CD14-positive monocyte (primary cell): ENCODE data around the gene THSD7B. TPM values are rescaled to one million over a fixed set of nuclear protein-coding genes. Genes with fewer than 3 reads are reported as not detected.

Experiments
- DNase-seq, 3 donors: peaks; one replicate each; pipeline ENCODE4 v3.0.0-alpha.2; 2011 to 2022
- H2AFZ ChIP-seq: 2 replicates; pipeline ENCODE4 v1.6.0; 2012; ENCODE audit warnings: mild to moderate bottlenecking, low read depth, low read length, inconsistent platforms; ENCODE audit not compliant: insufficient read depth, poor library complexity, severe bottlenecking
- H3K27ac ChIP-seq, 2 donors: 1 replicate in 1 of 2; 2 replicates in 1 of 2; pipeline ENCODE4 v1.5.1; 2012 to 2013; ENCODE audit warnings: low read length in 2 of 2, control low read depth in 1 of 2, inconsistent platforms in 1 of 2, low read depth in 1 of 2, mild to moderate bottlenecking in 1 of 2
- H3K27me3 ChIP-seq, 2 donors: one replicate each; pipeline versions ENCODE4 v1.6.0 to v1.6.1; 2011 to 2013; ENCODE audit warnings: low read length in 2 of 2; ENCODE audit not compliant: control insufficient read depth in 2 of 2, insufficient read depth in 2 of 2
- H3K36me3 ChIP-seq, 2 donors: replicated peaks in 1 of 2; 1 replicate in 1 of 2; 2 replicates in 1 of 2; pipeline versions ENCODE4 v1.5.1 to v1.6.1; 2012 to 2013; ENCODE audit warnings: low read length in 2 of 2, control low read depth in 1 of 2, inconsistent platforms in 1 of 2, mild to moderate bottlenecking in 1 of 2; ENCODE audit not compliant: insufficient read depth in 2 of 2, control insufficient read depth in 1 of 2
- H3K4me1 ChIP-seq, 2 donors: 1 replicate in 1 of 2; 2 replicates in 1 of 2; pipeline versions ENCODE4 v1.5.1 to v1.6.1; 2012 to 2013; ENCODE audit warnings: low read length in 2 of 2, control low read depth in 1 of 2, inconsistent platforms in 1 of 2, mild to moderate bottlenecking in 1 of 2, moderate library complexity in 1 of 2; ENCODE audit not compliant: insufficient read depth in 2 of 2, control insufficient read depth in 1 of 2
- H3K4me2 ChIP-seq: replicated peaks from 2 replicates; pipeline ENCODE3; 2012; ENCODE audit warnings: low read length, moderate library complexity, mild to moderate bottlenecking; ENCODE audit not compliant: poor library complexity, severe bottlenecking; ENCODE audit errors: extremely low read depth
- H3K4me3 ChIP-seq, 3 experiments: fragments of 200-600 bp in 1 of 3; sonication (generic) in 1 of 3; replicated peaks in 1 of 3; 1 replicate in 2 of 3; 2 replicates in 1 of 3; pipeline ENCODE4 v1.5.1; 2011 to 2013; ENCODE audit warnings: low read length in 3 of 3, mild to moderate bottlenecking in 3 of 3, control low read depth in 2 of 3, low read depth in 2 of 3, inconsistent platforms in 1 of 3, moderate library complexity in 1 of 3
- H3K79me2 ChIP-seq: 2 replicates; pipeline ENCODE4 v1.6.0; 2012; ENCODE audit warnings: mild to moderate bottlenecking, control low read depth, inconsistent platforms, low read length, moderate library complexity; ENCODE audit not compliant: insufficient read depth
- H3K9ac ChIP-seq: 2 replicates; pipeline ENCODE4 v1.6.0; 2017; ENCODE audit warnings: low read length, mild to moderate bottlenecking; ENCODE audit not compliant: insufficient read depth, poor library complexity, severe bottlenecking
- H3K9me3 ChIP-seq, 2 donors: replicated peaks in 1 of 2; 1 replicate in 1 of 2; 2 replicates in 1 of 2; pipeline versions ENCODE4 v1.5.1 to v1.6.1; 2012 to 2013; ENCODE audit warnings: low read length in 2 of 2, control low read depth in 1 of 2; ENCODE audit not compliant: control insufficient read depth in 1 of 2, insufficient read depth in 1 of 2
- H4K20me1 ChIP-seq: 2 replicates; pipeline ENCODE4 v1.6.0; 2012; ENCODE audit warnings: mild to moderate bottlenecking, low read length, control low read depth, moderate library complexity; ENCODE audit not compliant: insufficient read depth
- H3K27ac Mint-ChIP-seq, 7 donors: one replicate each; pipeline ENCODE4 v1.8.0; 2020; ENCODE audit warnings: mild to moderate bottlenecking in 7 of 7, mixed read lengths in 7 of 7, moderate library complexity in 6 of 7, inconsistent platforms in 2 of 7
- H3K27me3 Mint-ChIP-seq, 3 donors: one replicate each; pipeline ENCODE4 v1.8.0; 2021 to 2022; ENCODE audit warnings: low read depth in 3 of 3, mild to moderate bottlenecking in 3 of 3, mixed read lengths in 3 of 3, moderate library complexity in 3 of 3, inconsistent platforms in 1 of 3
- H3K36me3 Mint-ChIP-seq, 2 donors: one replicate each; pipeline ENCODE4 v1.8.0; 2020; ENCODE audit warnings: mixed read lengths in 2 of 2, inconsistent platforms in 1 of 2, mild to moderate bottlenecking in 1 of 2
- H3K4me1 Mint-ChIP-seq: one replicate; pipeline ENCODE4 v1.8.0; 2020; ENCODE audit warnings: mild to moderate bottlenecking, mixed read lengths
- H3K4me3 Mint-ChIP-seq, 2 donors: one replicate each; pipeline ENCODE4 v1.8.0; 2020; ENCODE audit warnings: mild to moderate bottlenecking in 2 of 2, mixed read lengths in 2 of 2, moderate library complexity in 1 of 2
- H3K9me3 Mint-ChIP-seq, 7 donors: one replicate each; pipeline ENCODE4 v1.8.0; 2020 to 2022; ENCODE audit warnings: mixed read lengths in 7 of 7, mild to moderate bottlenecking in 6 of 7, moderate library complexity in 6 of 7, inconsistent platforms in 2 of 7
- WGBS: methylation state at CpG from one replicate; pipeline ENCODE4 v1.1.5; 2013; ENCODE audit warnings: missing lambda C conversion rate; ENCODE audit not compliant: insufficient coverage; 5-methylcytosine and 5-hydroxymethylcytosine counted together
- intact Hi-C, 2 donors: fragments of 100-400 bp; cut with micrococcal nuclease; formaldehyde crosslinking; loops; one replicate each; pipeline versions ENCODE4 v1.15.0 to v1.15.1; 2023
- polyA plus RNA-seq, 3 donors: library from polyadenylated mRNA; depleted of rRNA in 1 of 3; unstranded in 2 of 3; stranded (reverse) in 1 of 3; fragments of 300-500 nt in 2 of 3; fragments of >200 nt in 1 of 3; fragmentation: Illumina TruSeq in 2 of 3; gene quantifications; 1 replicate in 2 of 3; 2 replicates in 1 of 3; pipeline ENCODE4 v1.2.3, GENCODE V29; 2012 to 2021
- TF ChIP-seq, protein P1 (sequence below): fragments of 200-600 bp; IDR thresholded peaks from one replicate; pipeline ENCODE4 v1.8.0; 2022; ENCODE audit warnings: antibody characterized with exemption, mild to moderate bottlenecking

THSD7B gene
- polyA plus RNA-seq, 3 donors = not detected

DNA sequence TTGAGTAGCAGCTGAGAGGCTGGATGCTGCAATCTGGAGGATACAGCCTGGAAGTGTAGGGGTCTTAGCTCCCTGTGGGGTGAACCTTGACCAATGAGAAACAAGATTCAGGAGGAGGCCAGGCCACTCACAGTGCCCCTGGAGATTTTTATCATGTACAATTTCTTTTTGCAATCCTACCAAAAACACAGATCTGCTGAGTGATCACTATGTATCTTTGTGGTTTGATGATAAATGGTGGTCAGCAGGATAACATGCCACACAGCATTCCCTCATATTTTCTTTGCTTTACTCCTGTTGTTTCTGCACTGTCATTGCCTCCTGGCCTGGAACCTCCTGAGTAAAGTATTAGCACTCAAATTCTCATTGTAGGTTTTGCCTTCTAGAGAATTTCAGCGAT, 357.9 kb downstream of the THSD7B start:
- no peak overlapping the region for H3K9ac ChIP-seq
- no peaks in the 10 kb centered on the region for H4K20me1 ChIP-seq
- no peaks in the 10 kb centered on the region for H3K36me3 Mint-ChIP-seq
- H3K27ac Mint-ChIP-seq = no peak overlapping the region
- TF ChIP-seq, protein P1, sequence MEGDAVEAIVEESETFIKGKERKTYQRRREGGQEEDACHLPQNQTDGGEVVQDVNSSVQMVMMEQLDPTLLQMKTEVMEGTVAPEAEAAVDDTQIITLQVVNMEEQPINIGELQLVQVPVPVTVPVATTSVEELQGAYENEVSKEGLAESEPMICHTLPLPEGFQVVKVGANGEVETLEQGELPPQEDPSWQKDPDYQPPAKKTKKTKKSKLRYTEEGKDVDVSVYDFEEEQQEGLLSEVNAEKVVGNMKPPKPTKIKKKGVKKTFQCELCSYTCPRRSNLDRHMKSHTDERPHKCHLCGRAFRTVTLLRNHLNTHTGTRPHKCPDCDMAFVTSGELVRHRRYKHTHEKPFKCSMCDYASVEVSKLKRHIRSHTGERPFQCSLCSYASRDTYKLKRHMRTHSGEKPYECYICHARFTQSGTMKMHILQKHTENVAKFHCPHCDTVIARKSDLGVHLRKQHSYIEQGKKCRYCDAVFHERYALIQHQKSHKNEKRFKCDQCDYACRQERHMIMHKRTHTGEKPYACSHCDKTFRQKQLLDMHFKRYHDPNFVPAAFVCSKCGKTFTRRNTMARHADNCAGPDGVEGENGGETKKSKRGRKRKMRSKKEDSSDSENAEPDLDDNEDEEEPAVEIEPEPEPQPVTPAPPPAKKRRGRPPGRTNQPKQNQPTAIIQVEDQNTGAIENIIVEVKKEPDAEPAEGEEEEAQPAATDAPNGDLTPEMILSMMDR = no peak
- no peaks in the 10 kb centered on the region for H3K27me3 Mint-ChIP-seq
- DNase-seq = no peak
- no peak overlapping the region for H3K4me2 ChIP-seq
- intact Hi-C loops = no loop called here
- no peak overlapping the region for H3K4me3 ChIP-seq
- no peaks in the 10 kb centered on the region for H3K79me2 ChIP-seq
- H3K27ac ChIP-seq = no peak overlapping the region
- H3K36me3 ChIP-seq = no peaks in the 10 kb centered on the region
- H3K4me3 Mint-ChIP-seq = no peak overlapping the region
- no peaks in the 10 kb centered on the region for H3K9me3 ChIP-seq
- H3K4me1 Mint-ChIP-seq = no peaks in the 10 kb centered on the region
- WGBS = no CpG with 5 or more reads among the region's 1 CpG
- H3K27me3 ChIP-seq = no peaks in the 10 kb centered on the region
- H2AFZ ChIP-seq = no peak overlapping the region
- H3K4me1 ChIP-seq = no peaks in the 10 kb centered on the region
- peaks cover 0 to 4% (median 0%) of the 10 kb centered on the region in 7 donors for H3K9me3 Mint-ChIP-seq

DNA sequence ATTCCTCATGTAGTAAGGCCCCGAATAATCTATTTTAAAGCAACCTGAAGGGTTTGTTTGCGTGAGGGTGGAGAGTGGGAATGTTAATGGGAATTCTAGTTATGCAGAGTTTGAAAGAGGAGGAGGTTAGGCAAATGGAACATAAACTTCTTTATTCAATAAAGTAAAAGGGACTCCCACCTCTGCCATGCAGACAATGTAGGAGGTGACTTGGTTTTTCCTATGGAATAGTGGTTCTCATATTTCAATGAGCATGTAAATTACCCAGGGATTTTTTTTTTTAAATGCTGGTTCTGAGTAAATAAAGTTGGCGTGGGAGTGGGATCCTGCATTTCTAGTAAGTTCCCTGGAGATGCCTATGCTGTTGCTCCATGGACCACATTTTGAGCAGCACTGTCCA, 367.9 kb downstream of the THSD7B start:
- H4K20me1 ChIP-seq = no peaks in the 10 kb centered on the region
- H3K4me3 Mint-ChIP-seq = no peak overlapping the region
- H3K27me3 Mint-ChIP-seq = no peaks in the 10 kb centered on the region
- WGBS = 86% methylated on average over 1 of the region's 3 CpGs
- H3K27me3 ChIP-seq = no peaks in the 10 kb centered on the region
- H3K4me3 ChIP-seq = no peak overlapping the region
- no peak overlapping the region for H3K27ac Mint-ChIP-seq
- no peaks in the 10 kb centered on the region for H3K4me1 Mint-ChIP-seq
- H3K9me3 Mint-ChIP-seq = peaks cover 0 to 3% (median 2%) of the 10 kb centered on the region in 7 donors
- no peaks in the 10 kb centered on the region for H3K4me1 ChIP-seq
- no peak overlapping the region for H3K4me2 ChIP-seq
- H3K9ac ChIP-seq = no peak overlapping the region
- TF ChIP-seq, protein P1 = no peak
- no peak overlapping the region for H3K27ac ChIP-seq
- no peaks in the 10 kb centered on the region for H3K36me3 ChIP-seq
- intact Hi-C loops = no loop called here
- H2AFZ ChIP-seq = no peak overlapping the region
- no peaks in the 10 kb centered on the region for H3K79me2 ChIP-seq
- no peaks in the 10 kb centered on the region for H3K36me3 Mint-ChIP-seq
- peaks cover 0 to 2% of the 10 kb centered on the region in 2 donors for H3K9me3 ChIP-seq
- DNase-seq = no peak
